Bronchial epithelial cell (primary cell): Measurements from ENCODE around the gene ZNF705A. TPM values are rescaled to one million over a fixed set of nuclear protein-coding genes. Genes with fewer than 3 reads are reported as not detected.
A peak's percentile ranks its signal among the peaks of the same experiment; 100 is the strongest.
"Not testable (repeated sequence)": the region's sequence is repeated elsewhere in the genome, so short reads cannot be mapped to it uniquely, and the experiment has no call there.

Experiments
- DNase-seq: peaks from one replicate; pipeline ENCODE4 v3.0.0-alpha.2; 2010; ENCODE audit warnings: low read depth
- FAIRE-seq: peaks from 2 replicates; lab custom pipeline; 2011; peaks lifted over from hg19 to GRCh38; lab: Jason Lieb, UNC
- H3K27me3 ChIP-seq: 2 replicates; pipeline ENCODE4 v1.5.1; 2011; ENCODE audit warnings: low read length; ENCODE audit not compliant: control insufficient read depth, insufficient read depth
- H3K36me3 ChIP-seq: 2 replicates; pipeline ENCODE4 v1.5.1; 2011; ENCODE audit warnings: low read length; ENCODE audit not compliant: control insufficient read depth, insufficient read depth
- H3K4me3 ChIP-seq: 2 replicates; pipeline ENCODE4 v1.5.1; 2011; ENCODE audit warnings: mild to moderate bottlenecking, low read depth, low read length, control low read depth
- CTCF ChIP-seq: IDR thresholded peaks from 2 replicates; pipeline ENCODE4 v1.5.1; 2011; ENCODE audit warnings: mild to moderate bottlenecking, moderate library complexity, low read length, control low read depth, inconsistent platforms; ENCODE audit not compliant: insufficient read depth, severe bottlenecking
- total RNA-seq: library from RNA; depleted of rRNA; stranded (reverse); fragments of >200 nt; gene quantifications from 2 replicates; pipeline ENCODE4 v1.2.1, GENCODE V29; 2014

The ZNF705A gene
- total RNA-seq, 1 donor from 2014 or later, result not detected

- no peak for FAIRE-seq
- Histone ChIP-seq H3K4me3 (no peak overlapping the region), H3K36me3 (no peaks in the 10 kb centered on the region), H3K27me3 (no peaks in the 10 kb centered on the region)
- no peak for TF ChIP-seq CTCF
- no peak for DNase-seq
Measured at GRCh38 chr12:8157484-8158198, 826 bp downstream of the ZNF705A start.

- not testable (repeated sequence) for FAIRE-seq, H3K36me3 ChIP-seq, DNase-seq, H3K27me3 ChIP-seq, H3K4me3 ChIP-seq
Measured at GRCh38 chr12:8172911-8173310, 16.1 kb downstream of the ZNF705A start.

GRCh38 chr12:8179989-8180585 lies 23.3 kb downstream of the ZNF705A start:
- TF ChIP-seq CTCF, result peak; percentile 44
- peak; percentile 29 for DNase-seq
- H3K36me3 ChIP-seq, FAIRE-seq, H3K27me3 ChIP-seq: not testable (repeated sequence)
- H3K4me3 ChIP-seq, result peak overlapping the region; percentile 51

GRCh38 chr12:8181271-8181670 lies 24.5 kb downstream of the ZNF705A start:
- H3K4me3 ChIP-seq, H3K36me3 ChIP-seq, DNase-seq, FAIRE-seq, H3K27me3 ChIP-seq: not testable (repeated sequence)

GRCh38 chr12:8182923-8183322 lies 26.1 kb downstream of the ZNF705A start:
- FAIRE-seq, DNase-seq, H3K36me3 ChIP-seq, H3K27me3 ChIP-seq, H3K4me3 ChIP-seq: not testable (repeated sequence)

GRCh38 chr12:8183346-8183745 lies 26.5 kb downstream of the ZNF705A start:
- not testable (repeated sequence) for H3K36me3 ChIP-seq, H3K4me3 ChIP-seq, FAIRE-seq, H3K27me3 ChIP-seq, DNase-seq

GRCh38 chr12:8184206-8184605 lies 27.4 kb downstream of the ZNF705A start:
- DNase-seq, H3K4me3 ChIP-seq, FAIRE-seq, H3K27me3 ChIP-seq, H3K36me3 ChIP-seq: not testable (repeated sequence)

- H3K27me3 ChIP-seq, H3K4me3 ChIP-seq, H3K36me3 ChIP-seq, DNase-seq, FAIRE-seq: not testable (repeated sequence)
Measured at GRCh38 chr12:8188088-8188487, 31.3 kb downstream of the ZNF705A start.

GRCh38 chr12:8197685-8198308 lies 41.0 kb downstream of the ZNF705A start:
- FAIRE-seq, H3K27me3 ChIP-seq, DNase-seq, H3K36me3 ChIP-seq, H3K4me3 ChIP-seq: not testable (repeated sequence)

GRCh38 chr12:8218711-8219382 lies 62.0 kb downstream of the ZNF705A start:
- FAIRE-seq, H3K36me3 ChIP-seq, DNase-seq, H3K27me3 ChIP-seq, H3K4me3 ChIP-seq: not testable (repeated sequence)

GRCh38 chr12:8221375-8221774 lies 64.6 kb downstream of the ZNF705A start:
- not testable (repeated sequence) for H3K27me3 ChIP-seq, H3K4me3 ChIP-seq, DNase-seq, FAIRE-seq, H3K36me3 ChIP-seq

- not testable (repeated sequence) for DNase-seq, H3K4me3 ChIP-seq, H3K27me3 ChIP-seq, H3K36me3 ChIP-seq, FAIRE-seq
Measured at GRCh38 chr12:8221844-8222243, 65.0 kb downstream of the ZNF705A start.
